Stimulated activated CD4-positive, alpha-beta T cell treated with anti-CD3 and anti-CD28 coated beads, TNF-alpha, amount 100 ng/mL, for 48 hours (primary cell): ENCODE measurements around the gene TSSK3.

Experiments
- DNase-seq, 3 donors: peaks; one replicate each; pipeline ENCODE4 v3.0.0-alpha.2; 2020; ENCODE audit warnings: low read depth in 3 of 3

TSSK3 gene

DNA sequence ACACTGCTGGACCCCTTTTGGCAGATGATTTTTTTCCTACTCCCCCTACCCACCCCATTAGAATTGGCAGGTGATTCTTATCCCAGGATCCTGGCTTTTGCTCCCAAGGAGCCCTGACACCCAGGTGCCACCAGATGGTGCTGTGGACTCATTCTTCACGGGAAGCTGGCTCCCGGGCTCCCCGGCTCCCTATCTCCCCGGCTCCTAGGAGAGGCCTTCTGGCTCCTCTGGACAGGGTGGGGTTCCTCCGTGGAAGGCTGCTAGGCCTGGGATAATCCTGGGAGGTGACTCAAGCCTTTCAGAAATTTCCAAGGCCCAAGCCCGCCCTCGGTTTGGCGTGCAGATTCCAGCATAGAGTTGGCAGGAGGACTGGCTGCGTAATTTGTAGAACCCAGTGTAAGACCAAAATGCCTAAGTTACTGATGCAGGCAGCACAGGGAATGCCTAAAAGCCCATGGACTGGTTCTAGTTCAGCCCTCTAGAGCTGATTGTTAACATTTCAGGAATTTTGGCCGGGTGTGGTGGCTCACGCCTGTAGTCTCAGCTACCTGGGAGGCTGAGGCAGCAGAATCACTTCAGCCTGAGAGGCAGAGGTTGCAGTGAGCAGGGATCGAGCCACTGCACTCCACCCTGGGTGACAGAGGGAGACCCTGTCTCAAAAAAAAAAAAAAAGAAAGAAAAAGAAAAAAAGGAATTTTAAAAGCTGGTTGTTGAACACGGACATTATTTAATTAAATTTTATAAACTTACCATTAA, 38.7 kb downstream of the TSSK3 start:
- peak; percentile 23 to 51 (median 39) for DNase-seq

DNA sequence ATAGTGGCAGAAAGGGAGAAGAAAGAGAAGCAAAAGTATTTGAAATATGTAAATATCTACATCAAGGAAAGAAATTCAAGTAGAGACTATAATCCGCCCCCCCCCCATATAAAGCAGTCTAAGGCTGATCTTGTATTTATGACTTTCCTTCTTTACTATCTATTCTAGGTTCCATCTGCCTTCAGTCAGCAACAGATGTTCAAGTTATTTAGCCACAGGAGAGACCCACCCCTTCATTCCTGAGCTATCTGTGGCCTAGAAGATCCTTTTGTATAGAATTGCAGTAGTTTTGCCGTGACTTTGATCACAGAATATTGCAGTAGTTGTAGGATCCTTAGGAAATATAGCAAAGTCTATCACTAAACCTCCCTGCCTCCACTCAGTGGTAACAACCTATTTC, 42.6 kb downstream of the TSSK3 start:
- DNase-seq = no peak

DNA sequence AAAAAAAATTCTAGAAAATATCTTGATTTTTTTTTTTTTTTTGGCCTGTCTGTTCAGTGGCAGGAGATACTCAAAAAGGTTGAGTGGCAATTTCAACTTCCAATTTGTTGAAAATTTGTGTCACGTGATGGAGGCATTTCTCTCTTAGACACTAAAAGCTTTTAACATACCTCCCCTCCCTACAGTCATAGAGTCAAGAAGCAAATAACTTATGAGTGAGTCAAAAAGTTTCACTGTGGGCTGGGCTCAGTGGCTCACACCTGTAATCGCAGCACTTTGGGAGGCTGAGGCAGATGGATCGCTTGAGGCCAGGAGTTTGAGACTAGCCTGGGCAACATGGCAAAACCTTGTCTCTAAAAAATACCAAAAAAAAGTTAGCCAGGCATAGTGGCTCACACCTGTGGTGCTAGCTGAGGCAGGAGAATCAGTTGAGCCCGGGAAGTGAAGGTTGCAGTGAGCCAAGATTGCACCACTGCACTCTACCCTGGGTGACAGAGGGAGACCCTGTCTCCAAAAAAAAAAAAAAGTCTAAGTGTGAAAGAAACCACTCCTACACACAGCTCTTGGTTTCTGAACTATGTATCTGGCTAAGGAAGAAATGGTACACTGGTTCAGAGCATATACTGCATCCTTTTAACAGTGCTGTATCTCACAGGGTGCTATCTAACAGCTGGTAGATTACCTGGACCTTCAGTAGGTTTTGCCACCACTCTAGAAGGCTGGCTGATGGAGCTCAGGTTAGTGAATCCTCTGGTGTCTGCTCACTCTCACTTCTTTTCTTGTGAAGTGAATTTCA, 43.5 kb downstream of the TSSK3 start:
- DNase-seq = no peak

DNA sequence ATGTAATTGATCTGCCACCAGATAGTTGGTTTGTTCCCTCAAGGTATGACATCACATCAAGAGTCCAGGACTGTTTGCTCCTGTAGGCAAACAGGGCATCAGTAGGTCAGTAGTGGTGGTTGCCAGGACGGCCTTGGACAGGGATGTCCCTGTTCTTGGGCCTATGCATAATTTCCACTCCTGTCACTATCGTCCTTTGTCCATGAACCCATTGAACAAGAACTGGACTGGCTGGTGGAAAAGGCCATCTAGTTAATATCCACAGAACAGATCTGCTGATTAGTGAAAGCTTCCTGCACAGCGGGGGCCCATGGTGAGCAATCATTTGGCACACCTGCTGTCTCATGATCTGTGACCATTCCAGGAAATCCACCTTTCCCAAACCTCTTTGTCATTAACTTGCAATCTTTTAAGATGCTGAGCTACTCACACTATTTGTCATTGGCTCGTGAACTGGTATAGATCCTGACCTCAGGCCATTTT, 44.3 kb downstream of the TSSK3 start:
- no peak for DNase-seq

DNA sequence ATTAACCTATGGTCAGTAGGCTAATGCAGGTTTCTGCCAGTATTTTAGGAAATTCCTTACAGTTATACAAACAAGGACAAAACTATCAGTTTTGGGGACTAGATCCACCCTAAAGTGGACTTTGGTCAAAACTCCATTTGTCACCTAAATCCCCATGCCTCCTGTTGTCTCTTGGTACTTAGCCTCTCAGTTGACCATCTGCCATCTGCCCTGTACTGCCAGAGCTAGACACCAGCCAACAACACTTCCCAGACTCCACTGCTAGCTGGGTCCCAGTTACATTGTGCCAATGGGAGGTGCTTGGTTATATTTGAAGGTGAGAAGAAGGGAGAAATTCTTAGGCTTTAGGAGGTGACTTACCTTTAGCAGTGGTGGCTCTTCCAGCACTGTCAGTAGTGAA, 48.9 kb downstream of the TSSK3 start:
- DNase-seq = no peak

DNA sequence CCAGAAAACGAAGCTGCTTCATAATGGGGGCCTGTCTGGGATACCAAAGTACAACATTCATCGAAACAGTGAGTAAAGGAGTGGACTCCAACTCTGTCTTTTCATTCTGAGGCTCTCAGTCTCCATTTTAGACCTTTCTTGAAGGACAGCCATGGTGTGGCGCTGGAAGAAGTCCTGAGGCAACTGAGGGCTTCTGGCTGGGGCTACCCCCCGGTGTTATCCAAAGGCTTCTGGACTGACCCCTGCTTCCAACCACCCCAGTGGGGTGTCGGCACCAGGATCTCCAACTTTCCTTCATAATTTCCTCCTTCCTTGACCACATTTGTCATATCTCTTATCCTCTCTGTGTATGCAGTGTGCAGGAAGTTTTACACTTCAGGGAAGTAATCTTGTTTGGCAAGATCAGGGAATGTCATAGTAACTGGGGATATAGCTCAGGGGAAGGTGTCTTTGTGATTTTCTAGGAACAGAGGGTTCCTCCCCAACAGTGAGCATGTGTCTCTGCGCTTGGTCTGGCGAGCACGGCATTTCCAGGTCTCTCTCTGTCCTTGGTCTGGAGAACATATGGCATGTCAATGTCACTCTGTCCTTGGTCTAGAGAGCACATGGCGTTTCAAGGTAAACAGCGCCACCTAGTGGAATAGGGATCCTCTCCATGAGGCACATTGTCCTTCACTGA, 51.3 kb downstream of the TSSK3 start:
- DNase-seq = peak; percentile 54 to 80 (median 62)
